HepG2 (cell line): ENCODE results near the gene CSNK2A1. TPM values are rescaled to one million over a fixed set of nuclear protein-coding genes. Genes with fewer than 3 reads are reported as not detected.
A peak's percentile ranks its signal among the peaks of the same experiment; 100 is the strongest.

Experiments used
- BRD4 ChIP-seq: sonication (generic); formaldehyde crosslinking; IDR thresholded peaks from 2 replicates; pipeline ENCODE4 v1.4.0; 2020; ENCODE audit warnings: missing genetic modification reagents
- CCDC6 ChIP-seq: sonication (generic); formaldehyde crosslinking; IDR thresholded peaks from 2 replicates; pipeline ENCODE4 v1.8.1; 2022; ENCODE audit warnings: mild to moderate bottlenecking, missing genetic modification reagents, moderate library complexity
- CEBPB ChIP-seq: IDR thresholded peaks from 2 replicates; pipeline ENCODE4 v1.6.1; 2011; ENCODE audit warnings: low read depth, low read length, improper control_type of control experiment, borderline replicate concordance
- DPF2 ChIP-seq: sonication (generic); formaldehyde crosslinking; IDR thresholded peaks from 2 replicates; pipeline ENCODE4 v1.4.0; 2020; ENCODE audit warnings: mild to moderate bottlenecking, low read depth, missing genetic modification reagents, borderline replicate concordance
- IRX3 ChIP-seq: sonication (generic); formaldehyde crosslinking; IDR thresholded peaks from 2 replicates; pipeline ENCODE4 v1.8.1; 2023; ENCODE audit warnings: mild to moderate bottlenecking, low read depth, missing genetic modification reagents, borderline replicate concordance
- KLF15 ChIP-seq: sonication (generic); formaldehyde crosslinking; IDR thresholded peaks from 2 replicates; pipeline ENCODE4 v1.8.1; 2023; ENCODE audit warnings: borderline replicate concordance, mild to moderate bottlenecking, inconsistent platforms, missing genetic modification reagents, mixed read lengths
- MED13 ChIP-seq: sonication (generic); formaldehyde crosslinking; IDR thresholded peaks from 2 replicates; pipeline ENCODE4 v1.5.0; 2020; ENCODE audit warnings: missing genetic modification reagents
- SNAPC2 ChIP-seq: sonication (generic); formaldehyde crosslinking; IDR thresholded peaks from 2 replicates; pipeline ENCODE4 v1.8.1; 2022; ENCODE audit warnings: mild to moderate bottlenecking, missing genetic modification reagents
- SP5 ChIP-seq: IDR thresholded peaks from 2 replicates; pipeline ENCODE4 v1.6.1; 2016; ENCODE audit warnings: low read depth, borderline replicate concordance
- YEATS4 ChIP-seq: sonication (generic); formaldehyde crosslinking; IDR thresholded peaks from 2 replicates; pipeline ENCODE4 v1.4.0; 2020; ENCODE audit warnings: missing genetic modification reagents, borderline replicate concordance
- ZBTB8A ChIP-seq: sonication (generic); formaldehyde crosslinking; IDR thresholded peaks from 2 replicates; pipeline ENCODE4 v1.4.0; 2020; ENCODE audit warnings: mild to moderate bottlenecking, low read depth, missing genetic modification reagents, borderline replicate concordance
- ZNF280B ChIP-seq: sonication (generic); formaldehyde crosslinking; IDR thresholded peaks from 2 replicates; pipeline ENCODE4 v1.5.0; 2020; ENCODE audit warnings: missing genetic modification reagents, mild to moderate bottlenecking, borderline replicate concordance
- ZNF382 ChIP-seq: sonication (generic); formaldehyde crosslinking; IDR thresholded peaks from 2 replicates; pipeline ENCODE4 v1.5.0; 2020; ENCODE audit warnings: missing genetic modification reagents, mild to moderate bottlenecking, borderline replicate concordance
- ZNF383 ChIP-seq: sonication (generic); formaldehyde crosslinking; IDR thresholded peaks from 2 replicates; pipeline ENCODE4 v1.4.0; 2020; ENCODE audit warnings: missing genetic modification reagents, mild to moderate bottlenecking, borderline replicate concordance
- ZNF557 ChIP-seq: sonication (generic); formaldehyde crosslinking; IDR thresholded peaks from 2 replicates; pipeline ENCODE4 v1.4.0; 2020; ENCODE audit warnings: missing genetic modification reagents
- ZNF792 ChIP-seq: IDR thresholded peaks from 2 replicates; pipeline ENCODE4 v1.6.1; 2016
- polyA plus RNA-seq, 8 experiments: library from polyadenylated mRNA; depleted of rRNA in 3 of 8; stranded (reverse) in 7 of 8; unstranded in 1 of 8; fragments of >200 nt; fragmentation: Illumina TruSeq in 4 of 8; extraction: Trizol in 4 of 8; gene quantifications; 2 replicates each; pipeline versions ENCODE4 v1.2.1 to v1.2.3, GENCODE V29; 2011 to 2016; ENCODE audit warnings: low read depth in 4 of 8, missing spikeins in 1 of 8, mixed read lengths in 1 of 8; ENCODE audit not compliant: insufficient read depth in 1 of 8
- total RNA-seq, 5 experiments: library from RNA; depleted of rRNA; stranded (reverse); fragments of >200 nt; fragmentation: Illumina TruSeq; extraction: Trizol; gene quantifications; 2 replicates each; pipeline ENCODE4 v1.2.3, GENCODE V29; 2016; ENCODE audit warnings: low read depth in 1 of 5
- TF ChIP-seq, protein P1 (sequence below): sonication (generic); formaldehyde crosslinking; IDR thresholded peaks from 2 replicates; pipeline ENCODE4 v1.5.0; 2020; ENCODE audit warnings: mild to moderate bottlenecking, missing genetic modification reagents, borderline replicate concordance
- TF ChIP-seq, protein P2 (sequence below): sonication (generic); formaldehyde crosslinking; IDR thresholded peaks from 2 replicates; pipeline ENCODE4 v1.4.0; 2020; ENCODE audit warnings: low read depth, mild to moderate bottlenecking, missing genetic modification reagents
- TF ChIP-seq, protein P3 (sequence below): sonication (generic); formaldehyde crosslinking; IDR thresholded peaks from 2 replicates; pipeline ENCODE4 v1.4.0; 2020; ENCODE audit warnings: missing genetic modification reagents, borderline replicate concordance
- TF ChIP-seq, protein P4 (sequence below), 2 experiments: fragments of 450-650 bp in 1 of 2; sonication (generic) in 1 of 2; formaldehyde crosslinking; IDR thresholded peaks; 2 replicates each; pipeline versions ENCODE4 v1.5.0 to v1.8.0; 2020 to 2022; ENCODE audit warnings: mild to moderate bottlenecking in 1 of 2, missing genetic modification reagents in 1 of 2
- TF ChIP-seq, protein P5 (sequence below): sonication (generic); formaldehyde crosslinking; IDR thresholded peaks from 2 replicates; pipeline ENCODE4 v1.8.1; 2023; ENCODE audit warnings: missing genetic modification reagents, mild to moderate bottlenecking, borderline replicate concordance

CSNK2A1 gene
- total and polyA plus RNA-seq, 2 of the 13 experiments (the other 11 are each of a cell fraction or from before 2014, with no cell fraction given), result 153 to 231 TPM

GRCh38 chr20:542777-543368 is 717 bp downstream of the CSNK2A1 start (continued):
- TF ChIP-seq, protein P1, sequence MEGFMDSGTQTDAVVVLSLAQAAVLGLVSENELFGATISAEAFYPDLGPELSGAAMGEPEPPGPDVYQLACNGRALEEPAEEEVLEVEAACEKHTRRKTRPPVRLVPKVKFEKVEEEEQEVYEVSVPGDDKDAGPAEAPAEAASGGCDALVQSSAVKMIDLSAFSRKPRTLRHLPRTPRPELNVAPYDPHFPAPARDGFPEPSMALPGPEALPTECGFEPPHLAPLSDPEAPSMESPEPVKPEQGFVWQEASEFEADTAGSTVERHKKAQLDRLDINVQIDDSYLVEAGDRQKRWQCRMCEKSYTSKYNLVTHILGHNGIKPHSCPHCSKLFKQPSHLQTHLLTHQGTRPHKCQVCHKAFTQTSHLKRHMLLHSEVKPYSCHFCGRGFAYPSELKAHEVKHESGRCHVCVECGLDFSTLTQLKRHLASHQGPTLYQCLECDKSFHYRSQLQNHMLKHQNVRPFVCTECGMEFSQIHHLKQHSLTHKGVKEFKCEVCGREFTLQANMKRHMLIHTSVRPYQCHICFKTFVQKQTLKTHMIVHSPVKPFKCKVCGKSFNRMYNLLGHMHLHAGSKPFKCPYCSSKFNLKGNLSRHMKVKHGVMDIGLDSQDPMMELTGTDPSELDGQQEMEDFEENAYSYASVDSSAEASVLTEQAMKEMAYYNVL, result no peak
- TF ChIP-seq SNAPC2 (CRISPR knock-in tag) (no peak), MED13 (CRISPR knock-in tag) (no peak), ZNF382 (CRISPR knock-in tag) (no peak), CCDC6 (CRISPR knock-in tag) (no peak), DPF2 (CRISPR knock-in tag) (no peak), ZNF280B (CRISPR knock-in tag) (no peak), CEBPB (no peak), ZNF792 (CRISPR knock-in tag) (no peak), IRX3 (CRISPR knock-in tag) (no peak), YEATS4 (CRISPR knock-in tag) (no peak), ZNF557 (CRISPR knock-in tag) (no peak), ZBTB8A (CRISPR knock-in tag) (no peak), KLF15 (CRISPR knock-in tag) (0 out of 2 replicates have a peak, but pooled peaks have one; percentile 24), ZNF383 (CRISPR knock-in tag) (no peak), SP5 (CRISPR knock-in tag) (no peak), BRD4 (CRISPR knock-in tag) (0 out of 2 replicates have a peak, but pooled peaks have one; percentile 19)
- TF ChIP-seq, protein P2, sequence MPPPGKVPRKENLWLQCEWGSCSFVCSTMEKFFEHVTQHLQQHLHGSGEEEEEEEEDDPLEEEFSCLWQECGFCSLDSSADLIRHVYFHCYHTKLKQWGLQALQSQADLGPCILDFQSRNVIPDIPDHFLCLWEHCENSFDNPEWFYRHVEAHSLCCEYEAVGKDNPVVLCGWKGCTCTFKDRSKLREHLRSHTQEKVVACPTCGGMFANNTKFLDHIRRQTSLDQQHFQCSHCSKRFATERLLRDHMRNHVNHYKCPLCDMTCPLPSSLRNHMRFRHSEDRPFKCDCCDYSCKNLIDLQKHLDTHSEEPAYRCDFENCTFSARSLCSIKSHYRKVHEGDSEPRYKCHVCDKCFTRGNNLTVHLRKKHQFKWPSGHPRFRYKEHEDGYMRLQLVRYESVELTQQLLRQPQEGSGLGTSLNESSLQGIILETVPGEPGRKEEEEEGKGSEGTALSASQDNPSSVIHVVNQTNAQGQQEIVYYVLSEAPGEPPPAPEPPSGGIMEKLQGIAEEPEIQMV, result no peak
- TF ChIP-seq, protein P3, sequence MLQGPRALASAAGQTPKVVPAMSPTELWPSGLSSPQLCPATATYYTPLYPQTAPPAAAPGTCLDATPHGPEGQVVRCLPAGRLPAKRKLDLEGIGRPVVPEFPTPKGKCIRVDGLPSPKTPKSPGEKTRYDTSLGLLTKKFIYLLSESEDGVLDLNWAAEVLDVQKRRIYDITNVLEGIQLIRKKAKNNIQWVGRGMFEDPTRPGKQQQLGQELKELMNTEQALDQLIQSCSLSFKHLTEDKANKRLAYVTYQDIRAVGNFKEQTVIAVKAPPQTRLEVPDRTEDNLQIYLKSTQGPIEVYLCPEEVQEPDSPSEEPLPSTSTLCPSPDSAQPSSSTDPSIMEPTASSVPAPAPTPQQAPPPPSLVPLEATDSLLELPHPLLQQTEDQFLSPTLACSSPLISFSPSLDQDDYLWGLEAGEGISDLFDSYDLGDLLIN (CRISPR knock-in tag), result no peak
- TF ChIP-seq, protein P4, sequence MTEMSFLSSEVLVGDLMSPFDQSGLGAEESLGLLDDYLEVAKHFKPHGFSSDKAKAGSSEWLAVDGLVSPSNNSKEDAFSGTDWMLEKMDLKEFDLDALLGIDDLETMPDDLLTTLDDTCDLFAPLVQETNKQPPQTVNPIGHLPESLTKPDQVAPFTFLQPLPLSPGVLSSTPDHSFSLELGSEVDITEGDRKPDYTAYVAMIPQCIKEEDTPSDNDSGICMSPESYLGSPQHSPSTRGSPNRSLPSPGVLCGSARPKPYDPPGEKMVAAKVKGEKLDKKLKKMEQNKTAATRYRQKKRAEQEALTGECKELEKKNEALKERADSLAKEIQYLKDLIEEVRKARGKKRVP (CRISPR knock-in tag; IDR thresholded peaks at IDR 0.05), result no peak
- TF ChIP-seq, protein P5, sequence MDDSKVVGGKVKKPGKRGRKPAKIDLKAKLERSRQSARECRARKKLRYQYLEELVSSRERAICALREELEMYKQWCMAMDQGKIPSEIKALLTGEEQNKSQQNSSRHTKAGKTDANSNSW (CRISPR knock-in tag), result no peak
